HFFc6 (cell line): ENCODE results near the gene MYL3. TPM values are rescaled to one million over a fixed set of nuclear protein-coding genes. Genes with fewer than 3 reads are reported as not detected.

Experiments
- DNase-seq: peaks from one replicate; pipeline ENCODE4 v3.0.0-alpha.2; 2018
- H3K27ac Mint-ChIP-seq: 2 replicates; pipeline ENCODE4 v1.8.0; 2020; ENCODE audit warnings: mild to moderate bottlenecking, mixed read lengths
- H3K27me3 Mint-ChIP-seq: 2 replicates; pipeline ENCODE4 v1.8.0; 2021; ENCODE audit warnings: mild to moderate bottlenecking, moderate library complexity, mixed read lengths; ENCODE audit not compliant: insufficient read depth
- H3K36me3 Mint-ChIP-seq: 2 replicates; pipeline ENCODE4 v1.8.0; 2021; ENCODE audit warnings: low read depth, mixed read lengths
- H3K4me1 Mint-ChIP-seq: 2 replicates; pipeline ENCODE4 v1.8.0; 2020; ENCODE audit warnings: low read depth, mixed read lengths
- H3K4me3 Mint-ChIP-seq: 2 replicates; pipeline ENCODE4 v1.8.0; 2020; ENCODE audit warnings: mild to moderate bottlenecking, moderate library complexity, mixed read lengths
- H3K9me3 Mint-ChIP-seq: 2 replicates; pipeline ENCODE4 v1.8.0; 2020; ENCODE audit warnings: mild to moderate bottlenecking, mixed read lengths
- CTCF ChIP-seq: fragments of 200-600 bp; sonication (generic); IDR thresholded peaks from 2 replicates; pipeline ENCODE4 v1.5.0; 2021; ENCODE audit warnings: antibody characterized with exemption, mild to moderate bottlenecking
- total RNA-seq, 6 experiments: library from RNA; stranded (reverse); fragmentation: NEBNext Ultra II Directional; extraction: Animal tissue kit (Norgen Biotek cat#: 25700); gene quantifications; 2 replicates in 1 of 6; 3 replicates in 5 of 6; pipeline ENCODE4 v1.2.3, GENCODE V29; 2021

The MYL3 gene
- total RNA-seq, 6 experiments from 2014 or later: 0.30 to 0.31 TPM; not detected in 4

GRCh38 chr3:46866720-46867549 lies 3.7 kb upstream of the MYL3 start:
- no peaks in the 10 kb centered on the region for H3K9me3 Mint-ChIP-seq
- peaks cover 23% of the 10 kb centered on the region for H3K27me3 Mint-ChIP-seq
- TF ChIP-seq CTCF: peak; percentile 96
- no peak overlapping the region for H3K4me3 Mint-ChIP-seq
- DNase-seq: peak; percentile 28
- no peaks in the 10 kb centered on the region for H3K4me1 Mint-ChIP-seq
- no peak overlapping the region for H3K27ac Mint-ChIP-seq
- no peaks in the 10 kb centered on the region for H3K36me3 Mint-ChIP-seq

GRCh38 chr3:46866032-46866595 lies 2.9 kb upstream of the MYL3 start:
- no peak for TF ChIP-seq CTCF
- H3K27me3 Mint-ChIP-seq: peaks cover 25% of the 10 kb centered on the region

GRCh38 chr3:46865546-46865945 lies 2.3 kb upstream of the MYL3 start:
- peaks cover 22% of the 10 kb centered on the region for H3K27me3 Mint-ChIP-seq
- H3K9me3 Mint-ChIP-seq: no peaks in the 10 kb centered on the region
- no peaks in the 10 kb centered on the region for H3K4me1 Mint-ChIP-seq
- no peak overlapping the region for H3K4me3 Mint-ChIP-seq
- no peak overlapping the region for H3K27ac Mint-ChIP-seq
- TF ChIP-seq CTCF: no peak
- no peak for DNase-seq
- no peaks in the 10 kb centered on the region for H3K36me3 Mint-ChIP-seq

More at GRCh38 chr3:46866032-46866595, 2.9 kb upstream of the MYL3 start:
- no peak overlapping the region for H3K4me3 Mint-ChIP-seq
- H3K9me3 Mint-ChIP-seq: no peaks in the 10 kb centered on the region
- DNase-seq: no peak
- H3K27ac Mint-ChIP-seq: no peak overlapping the region
- no peaks in the 10 kb centered on the region for H3K36me3 Mint-ChIP-seq
- H3K4me1 Mint-ChIP-seq: no peaks in the 10 kb centered on the region

GRCh38 chr3:46865031-46865507 lies 1.8 kb upstream of the MYL3 start:
- H3K36me3 Mint-ChIP-seq: no peaks in the 10 kb centered on the region
- no peak for DNase-seq
- no peak overlapping the region for H3K27ac Mint-ChIP-seq
- no peaks in the 10 kb centered on the region for H3K4me1 Mint-ChIP-seq
- peaks cover 20% of the 10 kb centered on the region for H3K27me3 Mint-ChIP-seq
- TF ChIP-seq CTCF: no peak
- no peak overlapping the region for H3K4me3 Mint-ChIP-seq
- H3K9me3 Mint-ChIP-seq: no peaks in the 10 kb centered on the region

GRCh38 chr3:46864061-46864881 lies 1.0 kb upstream of the MYL3 start:
- H3K27me3 Mint-ChIP-seq: peaks cover 19% of the 10 kb centered on the region
- no peak for DNase-seq

More at GRCh38 chr3:46864061-46864881, 1.0 kb upstream of the MYL3 start:
- no peak overlapping the region for H3K4me3 Mint-ChIP-seq
- H3K36me3 Mint-ChIP-seq: no peaks in the 10 kb centered on the region
- no peak overlapping the region for H3K27ac Mint-ChIP-seq
- H3K4me1 Mint-ChIP-seq: no peaks in the 10 kb centered on the region
- H3K9me3 Mint-ChIP-seq: no peaks in the 10 kb centered on the region
- no peak for TF ChIP-seq CTCF
